ENCODE data around the gene CIRBP.

CIRBP gene

GRCh38 chr19:1257475-1258162 lies 11.5 kb upstream of the CIRBP start:
- no peak for DNase-seq

DNA sequence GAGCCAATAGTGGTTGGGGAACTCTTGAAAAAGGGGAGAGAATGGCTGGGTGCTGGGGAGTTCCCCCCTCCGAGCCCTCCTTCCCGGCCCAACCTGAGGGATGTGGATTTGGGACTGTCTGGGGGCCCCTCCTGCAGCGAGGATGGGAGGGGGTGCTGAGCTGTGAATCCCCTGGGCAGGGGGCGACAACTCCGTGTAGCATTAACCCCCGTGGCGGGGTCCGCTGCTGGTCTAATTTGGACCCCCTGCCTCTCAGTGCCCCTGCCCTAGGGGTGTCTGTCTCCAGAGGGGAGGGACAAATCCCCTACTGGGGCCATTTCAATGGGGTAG lies 11.0 kb upstream of the CIRBP start:
- DNase-seq, result no peak

DNA sequence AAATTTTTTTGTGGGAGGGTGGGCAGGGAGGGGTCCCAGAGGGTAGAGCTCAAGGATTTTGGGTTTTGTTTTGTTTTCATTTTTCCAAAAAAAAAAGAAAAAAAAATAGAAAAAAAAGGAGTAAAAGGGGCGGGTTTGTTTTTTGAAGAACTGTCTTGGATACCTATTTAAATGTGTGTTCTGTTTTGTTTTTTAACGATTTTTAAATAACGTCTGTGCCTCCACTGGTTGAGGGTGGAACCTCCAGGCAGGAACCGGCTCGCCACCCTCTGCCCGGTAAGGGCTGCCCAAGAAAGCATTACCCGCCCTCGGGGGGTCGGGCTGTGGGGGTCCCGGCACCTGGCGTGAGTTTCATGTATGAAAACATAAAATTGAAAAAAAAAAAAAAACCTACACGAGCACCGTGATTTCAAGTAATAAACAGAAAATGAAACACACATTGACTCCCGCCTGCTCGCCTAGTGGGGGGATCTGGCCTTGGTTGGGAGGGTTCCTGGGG lies 10.4 kb upstream of the CIRBP start:
- no peak for DNase-seq

DNA sequence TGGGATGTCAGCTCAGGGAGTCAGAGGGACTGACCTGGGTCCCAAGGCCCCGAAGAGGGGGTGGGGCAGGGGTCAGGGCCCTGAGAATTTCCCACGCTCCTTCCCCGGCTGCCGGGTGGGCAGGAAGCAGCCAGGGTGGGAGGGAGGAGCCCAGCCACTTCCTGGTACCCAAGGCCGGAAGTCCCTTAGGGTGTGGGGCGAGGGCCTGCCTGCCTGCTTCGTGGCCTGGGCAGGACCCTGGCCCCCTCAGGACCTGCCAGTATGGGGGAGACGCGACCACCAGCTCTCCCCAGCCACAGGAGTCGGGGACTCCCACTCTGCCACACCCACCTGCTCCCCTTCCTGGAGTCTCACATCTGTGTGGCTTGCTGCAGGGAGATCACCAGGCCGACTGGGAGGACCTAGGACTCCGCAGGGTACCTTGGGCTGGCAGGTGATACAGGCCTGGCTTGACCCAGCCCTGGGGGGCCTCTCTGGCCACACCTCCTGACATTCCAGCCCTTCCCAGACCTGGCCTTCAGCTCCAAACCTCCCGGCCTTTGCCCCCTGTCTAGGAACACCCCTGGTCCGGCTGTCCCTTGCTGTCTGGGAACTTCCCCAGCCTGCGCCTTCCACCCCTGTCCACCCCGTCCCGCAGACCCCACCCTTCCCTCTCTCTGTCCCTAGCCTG lies 9.8 kb upstream of the CIRBP start:
- DNase-seq, result peak; percentile 37 to 46

DNA sequence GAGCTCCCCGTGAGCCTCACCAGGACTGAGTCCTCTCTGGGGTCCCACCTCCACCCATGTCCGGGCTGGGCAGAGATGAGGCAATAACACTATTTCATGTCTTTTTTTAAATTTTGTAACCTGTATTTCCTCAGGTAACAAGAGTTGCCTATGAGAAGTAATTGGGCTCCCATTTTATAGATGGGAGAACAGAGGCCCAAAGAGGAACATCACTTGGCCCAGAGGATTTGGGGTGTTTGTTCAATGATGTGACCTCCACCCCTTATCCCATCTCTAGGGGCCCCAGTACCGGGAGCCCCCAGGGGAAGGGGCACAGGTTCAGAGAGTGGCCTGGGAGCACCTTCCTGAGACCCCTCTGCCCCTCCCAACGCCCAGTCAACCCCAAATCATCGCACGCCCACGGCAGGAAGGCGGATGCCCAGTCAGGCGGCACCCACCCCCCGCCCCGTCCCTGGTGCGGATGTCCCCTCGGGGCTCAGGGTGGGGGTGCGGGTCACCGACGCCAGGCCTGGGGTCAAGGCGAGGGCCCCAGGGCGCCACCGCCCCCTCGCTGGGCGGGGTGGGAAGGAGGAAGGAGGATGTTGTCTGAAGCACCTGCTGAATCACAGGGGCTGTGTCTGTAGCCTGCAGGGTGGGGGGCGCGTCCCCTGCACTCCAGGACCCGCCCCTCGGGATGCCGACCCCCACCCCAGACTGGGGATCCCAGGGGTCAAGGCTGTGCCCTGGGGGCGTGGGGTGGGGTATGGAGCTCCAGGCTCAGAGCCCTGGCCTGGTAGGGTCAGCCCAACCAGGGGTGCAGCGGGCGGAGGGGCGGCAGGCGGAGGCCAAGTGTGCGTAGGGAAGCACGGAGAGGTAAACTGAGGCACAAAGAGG lies 9.0 kb upstream of the CIRBP start:
- DNase-seq, result no peak

DNA sequence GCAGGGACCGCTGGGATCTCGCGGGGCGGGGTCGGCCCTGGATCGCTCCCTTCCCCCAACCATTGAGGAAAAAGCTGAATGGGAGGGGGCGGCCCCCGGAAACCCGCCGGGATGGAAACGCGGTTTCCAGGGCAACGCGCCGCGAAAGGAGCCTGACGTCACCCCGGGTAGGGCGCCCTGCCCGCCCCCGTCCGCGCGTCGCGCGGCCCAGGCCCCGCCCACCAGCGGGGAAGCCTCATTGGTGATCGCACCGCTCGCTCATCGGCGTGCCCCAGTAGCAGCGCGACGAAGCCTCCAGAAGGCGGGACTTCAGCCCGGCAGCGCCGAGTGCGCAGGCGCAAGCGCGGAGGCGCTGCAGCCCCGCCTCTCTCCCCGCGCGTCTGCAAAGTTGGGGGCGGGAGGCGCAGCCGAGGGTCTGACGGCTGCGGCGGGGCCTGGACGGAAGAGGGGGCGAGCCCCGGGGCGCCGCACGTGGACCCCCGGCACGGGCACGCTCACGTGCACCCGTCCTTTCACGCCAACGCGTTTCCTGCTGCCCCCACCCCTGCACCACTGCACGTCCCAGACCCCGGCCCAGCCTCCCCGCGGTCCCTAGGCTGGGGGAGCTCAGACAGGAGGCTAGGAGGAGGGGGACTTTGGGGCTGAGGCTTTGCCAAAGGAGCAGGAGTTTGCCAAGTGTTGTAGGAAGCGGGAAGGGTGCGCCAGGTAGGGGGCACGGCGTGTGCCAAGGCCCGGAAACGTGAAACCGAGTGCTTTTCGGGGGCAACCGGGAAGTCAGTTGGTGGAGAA lies 8.2 kb upstream of the CIRBP start:
- DNase-seq, result peak; percentile 77 to 86

- DNase-seq, result peak in 1 of 2 experiments; percentile 18
These were observed 7.7 kb upstream of the CIRBP start for GRCh38 chr19:1261538-1261797.

DNA sequence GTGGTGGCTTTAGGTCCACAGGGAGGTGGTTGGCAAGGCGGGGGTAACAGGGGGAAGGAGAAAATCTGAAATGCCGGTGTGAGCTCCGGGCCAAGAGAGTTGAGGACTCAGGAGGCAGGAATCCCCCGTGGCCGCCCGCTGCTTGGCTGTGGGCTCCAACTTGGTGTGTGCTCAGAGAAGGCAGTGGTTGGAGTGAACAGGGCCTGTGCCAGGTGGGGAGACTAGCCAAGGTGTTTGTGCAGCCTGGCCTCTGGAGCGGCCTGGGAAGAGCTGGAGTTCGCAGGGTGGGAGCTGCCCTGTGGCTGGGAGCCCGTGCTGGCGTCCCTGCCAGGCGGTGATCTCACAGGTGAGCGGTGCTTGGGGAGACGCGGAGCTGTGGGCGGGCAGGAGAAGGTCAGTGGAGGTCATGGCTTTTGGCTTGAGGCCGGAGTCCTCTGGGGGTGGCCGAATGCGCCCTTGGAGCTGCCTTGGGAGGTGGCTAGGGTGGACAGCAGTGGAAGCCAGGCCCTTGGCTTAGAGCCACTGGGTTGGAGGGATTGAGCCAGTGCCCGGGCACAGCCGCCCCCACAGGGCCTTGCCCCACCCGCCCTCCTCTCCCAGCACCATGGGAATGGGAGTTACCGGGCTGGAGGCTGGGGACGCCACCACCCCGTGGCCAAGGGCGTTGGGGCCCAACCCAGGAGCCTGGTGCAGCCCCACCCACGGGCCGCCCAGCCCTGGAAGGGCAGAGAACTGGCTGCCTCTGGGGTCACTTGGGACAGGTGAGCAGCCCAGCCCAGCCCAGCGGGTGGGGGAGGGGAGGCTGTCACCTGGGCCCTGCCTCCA lies 7.1 kb upstream of the CIRBP start:
- DNase-seq, result no peak

DNA sequence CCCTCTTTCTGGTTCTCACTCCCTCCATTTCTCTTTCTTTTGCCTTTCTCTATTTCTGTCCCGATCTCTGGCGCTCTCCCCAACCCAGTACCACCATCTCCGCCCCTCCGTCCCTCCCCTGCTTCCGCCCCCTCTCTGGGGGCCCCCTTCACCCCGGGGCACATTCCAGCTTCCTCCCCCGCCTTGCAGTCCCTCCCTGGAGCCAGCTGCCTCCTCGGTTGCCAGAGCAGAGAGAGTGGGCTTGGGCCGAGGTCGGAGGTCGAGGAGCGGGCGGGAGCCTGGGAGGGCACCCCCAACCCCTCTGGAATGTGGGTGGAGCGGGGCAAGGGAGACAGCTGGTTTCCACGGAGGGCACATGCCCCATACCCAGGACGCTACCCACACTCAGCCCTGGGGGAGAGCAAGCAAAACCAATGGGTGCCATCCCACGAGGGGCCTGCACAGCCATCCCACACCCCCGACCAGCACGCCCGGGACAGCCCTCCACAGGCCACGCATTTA lies 6.5 kb upstream of the CIRBP start:
- DNase-seq, result no peak

- no peak for DNase-seq
These were observed 5.9 kb upstream of the CIRBP start for GRCh38 chr19:1263188-1263587.

DNA sequence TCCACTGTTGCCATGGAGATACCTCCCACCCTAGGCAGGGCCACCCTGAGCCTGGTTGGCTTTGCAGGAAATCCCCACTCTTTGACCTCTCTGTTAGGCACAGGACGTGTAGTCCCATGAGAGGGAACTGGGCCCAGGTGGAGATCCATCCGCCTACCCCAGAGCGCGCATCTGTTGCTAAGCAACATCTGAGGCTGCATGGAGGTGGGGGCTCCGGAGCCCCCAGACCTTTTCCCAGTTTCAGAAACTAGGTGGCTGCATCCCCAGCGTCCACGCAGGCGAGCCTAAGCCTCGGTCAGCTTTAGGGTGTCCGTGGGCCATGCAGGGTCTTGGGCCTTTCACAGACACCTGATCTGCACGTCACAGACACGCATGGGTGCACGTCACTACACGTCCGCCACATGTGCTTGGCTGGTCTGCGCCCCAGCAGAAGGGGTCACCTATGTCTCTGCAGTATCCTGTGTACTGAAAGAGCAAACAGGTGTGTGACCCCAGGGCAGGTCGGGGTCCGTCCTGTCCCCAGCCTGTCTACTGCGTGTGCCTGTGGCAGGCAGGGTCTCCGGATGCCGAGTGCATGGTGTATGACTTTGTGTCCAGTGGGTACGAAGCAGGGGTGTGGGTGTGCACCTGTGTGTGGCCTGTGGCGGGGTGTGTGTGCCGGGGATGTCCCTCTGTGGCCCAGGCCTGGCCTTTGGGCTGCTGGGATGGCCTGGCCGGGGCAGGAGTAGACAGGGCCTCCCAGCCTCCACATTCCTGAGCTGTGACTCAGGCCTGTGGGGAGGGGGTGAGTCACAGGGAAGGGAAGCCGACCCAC lies 4.1 kb upstream of the CIRBP start:
- DNase-seq, result no peak

DNA sequence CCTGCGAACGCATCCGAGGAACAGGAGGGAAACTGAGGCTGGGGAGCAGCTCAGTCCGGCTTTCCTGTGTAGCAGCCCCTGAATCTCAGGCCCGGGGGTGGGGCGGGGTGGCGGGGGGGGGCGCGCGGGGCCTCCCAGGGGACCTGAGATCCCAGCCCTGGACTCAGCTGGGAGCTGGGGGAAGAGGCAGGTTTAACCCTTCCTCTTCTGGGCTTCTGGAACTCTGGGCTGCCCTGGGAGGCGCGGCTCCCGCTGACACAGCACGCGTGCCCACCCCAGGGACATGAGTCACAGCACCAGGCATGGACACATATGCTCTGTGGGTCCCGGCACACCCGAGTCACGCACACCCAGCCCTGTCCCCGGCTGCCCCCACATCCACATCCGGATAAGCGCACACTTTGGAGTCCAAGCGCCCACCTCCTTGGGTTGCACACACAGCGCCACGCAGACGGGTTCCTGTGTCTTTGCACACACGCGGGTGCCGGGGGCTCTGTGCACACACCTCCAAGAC lies 3.5 kb upstream of the CIRBP start:
- DNase-seq, result no peak

DNA sequence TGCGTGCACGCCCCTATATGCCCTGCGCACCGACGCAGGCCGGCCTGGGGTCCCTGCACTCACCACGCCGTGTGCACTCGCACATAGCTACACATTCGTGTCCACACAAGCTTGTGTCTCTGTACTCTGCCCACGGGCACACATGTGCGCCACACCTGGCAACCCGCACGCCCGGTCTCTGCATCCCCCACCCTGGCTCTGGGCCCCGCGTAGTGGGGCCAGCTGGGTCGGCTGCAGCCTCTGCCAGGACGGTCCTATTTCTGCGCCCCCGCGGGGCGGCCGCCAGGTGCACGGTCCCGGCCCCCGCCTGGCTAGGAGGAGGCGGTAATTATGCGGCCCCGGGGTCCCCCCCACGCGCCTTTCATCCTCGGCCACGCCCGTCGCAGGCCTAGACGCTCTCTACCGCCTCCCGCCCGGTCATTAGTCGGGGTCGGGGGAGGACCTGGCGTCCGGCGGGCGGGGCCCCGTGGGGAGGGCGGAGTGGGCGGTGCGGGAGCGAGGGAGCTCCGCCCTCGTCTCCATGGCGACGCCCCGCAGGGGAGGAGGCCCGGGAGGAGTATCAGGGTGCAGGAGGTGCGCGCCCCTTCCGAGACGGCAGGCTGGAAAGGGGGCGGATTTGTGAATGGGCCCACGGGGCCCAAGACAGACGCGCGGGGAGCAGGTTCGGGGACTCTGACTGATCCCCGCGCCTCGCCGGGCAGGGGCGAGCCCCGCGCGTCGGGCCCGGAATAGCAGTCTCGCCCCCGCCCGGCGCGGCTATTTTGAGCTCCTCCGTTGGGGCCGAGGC lies 2.8 kb upstream of the CIRBP start:
- peak; percentile 59 to 60 for DNase-seq

DNA sequence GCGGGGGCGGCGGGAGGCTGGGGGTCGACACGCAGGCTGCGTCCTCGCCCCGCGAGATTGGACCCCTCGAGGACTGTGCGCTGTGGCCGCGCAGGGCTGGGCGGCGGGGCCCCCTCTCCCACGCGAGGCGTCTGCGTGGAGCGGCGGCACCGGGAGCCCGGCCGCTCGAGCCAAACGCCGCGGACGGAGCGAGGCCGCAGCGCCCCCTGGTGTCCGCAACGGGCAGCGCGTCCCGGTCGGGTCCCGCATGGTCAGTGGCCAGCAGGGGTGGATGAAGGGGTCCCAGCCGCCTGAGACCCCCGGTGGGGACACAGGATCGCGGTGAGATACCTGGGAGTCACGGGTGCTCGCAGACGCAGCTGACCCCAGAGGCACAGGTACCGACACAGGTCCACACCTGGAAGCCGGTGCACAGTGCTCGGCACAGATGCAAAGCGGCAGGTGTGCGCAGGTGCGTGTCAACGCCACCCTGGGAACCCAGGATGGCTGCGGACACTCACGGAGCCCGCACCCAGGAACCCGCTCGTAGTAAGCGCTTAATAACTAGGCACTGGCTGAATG lies 2.1 kb upstream of the CIRBP start:
- DNase-seq, result peak; percentile 15 to 33

GRCh38 chr19:1267477-1268225 lies 1.5 kb upstream of the CIRBP start:
- DNase-seq, result no peak

- no peak for DNase-seq
These were observed 687 bp upstream of the CIRBP start for GRCh38 chr19:1268226-1269064.

GRCh38 chr19:1269478-1270212 lies 513 bp downstream of the CIRBP start:
- peak; percentile 60 to 68 for DNase-seq

Measured in AML-193 (cell line).